HG02678 (cell line): ENCODE results near the gene ALPK1.
"Not testable (repeated sequence)": the region's sequence is repeated elsewhere in the genome, so short reads cannot be mapped to it uniquely, and the experiment has no call there.

Experiments
- ATAC-seq: cut with Tn5 transposase; IDR thresholded peaks from one replicate; pipeline ENCODE4 v1.9.1; 2021; ENCODE audit warnings: mild to moderate bottlenecking, moderate library complexity; ENCODE audit not compliant: unreplicated experiment

The ALPK1 gene

DNA sequence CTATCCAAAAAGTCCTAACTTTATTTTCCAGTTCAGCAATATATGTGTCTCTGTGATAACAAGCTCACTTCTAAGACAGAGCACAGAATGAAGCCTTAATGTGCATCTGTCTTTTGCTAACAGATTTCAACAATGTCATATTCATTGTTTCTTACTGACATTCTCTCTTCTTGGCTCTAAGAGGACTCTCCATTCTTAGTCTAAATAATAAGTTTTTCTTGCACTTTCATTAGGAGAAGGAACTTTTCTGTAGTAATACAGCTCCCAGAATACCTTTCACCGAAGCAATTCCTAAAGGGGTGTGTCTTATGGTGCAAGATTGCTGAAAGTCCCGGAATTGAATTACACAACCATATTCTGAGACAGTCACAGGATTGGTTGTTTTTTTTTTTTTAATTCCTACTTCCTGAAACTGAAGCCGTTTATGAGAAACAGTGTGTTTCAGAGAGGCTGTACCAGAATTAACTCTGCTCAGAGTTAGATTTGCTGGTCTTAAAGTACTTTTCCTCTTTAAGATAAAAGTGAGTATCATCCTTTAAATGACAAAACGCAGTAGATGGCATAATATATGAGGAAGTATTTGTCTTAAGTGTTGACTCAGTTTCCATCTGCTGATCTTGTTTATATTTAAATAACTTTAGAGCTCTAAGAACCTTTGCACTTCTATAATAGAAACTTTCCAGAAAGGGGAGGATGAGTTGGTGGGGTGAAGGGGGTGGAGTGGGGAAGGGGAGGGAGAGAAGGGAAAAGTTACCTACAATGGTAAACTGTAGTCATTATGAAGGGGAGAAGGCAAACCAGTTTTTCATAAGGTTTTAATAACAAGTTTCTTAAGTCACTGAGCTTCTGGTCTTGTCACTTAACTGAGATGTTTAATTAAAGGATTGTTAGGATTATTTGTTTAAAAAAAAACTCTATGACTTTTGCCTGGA lies at the start of gene ALPK1:
Gene ALPK1, plus strand, starts transcription at position 421 of the 932 bp plus-strand sequence.
- ATAC-seq: peak; percentile 87

DNA sequence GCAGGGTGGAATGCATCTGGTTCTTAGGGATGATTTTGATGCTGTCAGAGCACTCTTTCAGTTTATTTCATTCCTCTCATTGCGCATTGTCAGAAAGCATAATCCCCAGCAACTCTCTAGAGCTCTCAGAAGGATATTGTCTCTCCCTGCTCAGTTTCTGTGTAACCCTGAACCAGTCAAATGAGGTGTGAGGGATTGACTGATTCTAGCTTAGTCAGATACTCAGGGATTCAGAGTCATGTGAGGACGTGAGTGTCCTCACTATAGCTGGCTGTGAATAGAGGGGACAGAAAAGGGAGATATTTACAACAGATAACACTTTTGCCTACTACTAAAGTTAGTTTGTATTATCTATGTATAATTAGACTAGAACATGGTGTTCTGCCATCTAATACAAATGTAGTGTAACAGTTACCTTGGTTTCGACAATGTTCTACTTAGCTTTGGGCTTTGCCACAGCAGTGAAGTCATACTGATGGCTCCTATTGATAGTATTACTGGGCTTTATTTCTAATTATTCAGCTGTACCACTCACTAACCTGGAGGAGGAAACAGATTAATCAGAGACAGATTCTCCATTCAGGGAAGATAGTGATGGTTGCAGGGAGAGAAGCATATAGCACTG lies 46.0 kb upstream of the ALPK1 start:
- ATAC-seq: no peak

GRCh38 chr4:112252234-112252633 lies 44.9 kb upstream of the ALPK1 start:
- ATAC-seq: no peak

DNA sequence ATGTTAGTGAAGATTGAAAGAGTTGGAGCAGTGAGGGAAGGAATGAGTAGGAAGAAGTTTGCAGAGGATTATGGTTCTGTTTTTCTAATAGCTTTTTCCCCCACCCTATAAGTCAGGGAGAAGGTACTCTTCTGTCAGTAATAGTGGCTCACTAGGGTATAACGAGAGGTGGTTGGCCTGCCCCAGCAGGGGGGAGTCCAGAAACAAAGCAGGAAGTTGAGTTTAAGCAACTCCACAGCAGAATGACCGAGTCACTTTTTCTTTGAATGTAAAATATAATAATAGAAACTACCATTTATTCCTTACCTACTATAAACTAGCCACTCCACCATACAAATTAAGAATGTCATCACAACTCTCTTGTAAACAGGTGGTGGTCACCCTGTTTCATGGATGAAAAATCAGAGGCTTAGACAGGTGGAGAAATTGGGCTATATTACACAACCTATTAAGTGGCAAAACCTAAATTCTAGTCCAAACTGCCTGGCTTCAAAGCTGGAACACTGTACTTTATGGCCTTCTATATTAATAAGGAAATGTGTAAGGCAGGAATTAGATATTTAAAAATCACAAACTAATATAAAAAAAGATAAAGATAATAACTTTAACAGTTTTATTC lies 43.7 kb upstream of the ALPK1 start:
- ATAC-seq: peak; percentile 67

- ATAC-seq: no peak
Observed at GRCh38 chr4:112257098-112257497, 40.1 kb upstream of the ALPK1 start.

DNA sequence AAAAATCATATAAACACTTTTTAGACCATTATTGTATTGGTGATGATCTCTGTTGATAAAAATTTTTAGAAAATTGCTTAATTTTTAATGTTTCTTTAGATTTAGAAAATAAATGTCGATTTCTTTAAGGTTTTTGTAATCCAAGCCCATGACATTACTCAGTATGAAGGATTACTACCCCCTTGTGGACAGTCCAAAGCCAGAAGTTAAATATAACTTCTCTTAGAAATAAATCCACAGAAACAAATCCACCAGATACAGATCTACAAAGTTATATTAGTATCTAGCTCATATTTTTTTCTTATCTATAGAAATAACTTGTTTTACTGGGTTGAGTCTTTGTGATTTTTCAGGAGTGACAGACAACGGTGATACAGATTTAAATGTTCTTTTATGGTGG lies 30.3 kb upstream of the ALPK1 start:
- ATAC-seq: peak; percentile 38

DNA sequence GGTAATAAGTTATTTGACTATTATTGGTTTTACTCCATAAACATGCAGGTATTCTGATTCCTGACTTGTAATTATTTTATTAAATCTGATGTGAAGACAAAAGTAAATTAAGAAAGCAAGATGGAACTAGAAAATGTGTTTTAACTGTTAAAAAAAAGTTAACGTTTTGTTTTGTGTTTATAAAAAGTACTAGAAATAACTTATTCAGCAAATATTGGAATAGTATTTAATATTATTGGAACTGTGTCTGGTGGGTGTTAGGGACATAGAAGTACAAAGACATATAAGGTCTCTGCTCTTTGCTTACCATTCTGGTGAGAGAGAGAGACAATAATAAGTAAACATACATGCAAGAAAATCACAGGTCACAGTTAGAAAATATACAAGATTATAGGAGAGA lies 27.1 kb upstream of the ALPK1 start:
- no peak for ATAC-seq

GRCh38 chr4:112270640-112271421 lies 26.3 kb upstream of the ALPK1 start:
- ATAC-seq: no peak

GRCh38 chr4:112272292-112272691 lies 24.9 kb upstream of the ALPK1 start:
- no peak for ATAC-seq

GRCh38 chr4:112274959-112275358 lies 22.2 kb upstream of the ALPK1 start:
- no peak for ATAC-seq

DNA sequence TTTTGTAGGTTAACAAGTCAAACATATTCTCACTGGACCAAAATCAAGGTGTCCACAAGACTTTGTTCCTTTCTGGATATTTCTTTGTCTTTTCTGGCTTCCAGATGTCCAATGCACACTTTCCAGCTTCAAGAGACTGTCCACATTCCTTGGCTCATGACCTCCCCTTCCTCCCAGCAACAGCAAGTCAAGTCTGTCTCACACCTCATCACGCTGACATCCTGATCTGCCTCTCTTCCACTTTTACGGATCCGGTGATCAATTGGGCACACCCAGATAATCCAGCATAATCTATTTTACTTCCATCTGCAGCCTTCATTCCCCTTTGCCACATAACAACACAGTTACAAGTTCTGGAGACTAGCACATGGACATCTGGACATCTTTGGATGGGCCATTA lies 21.1 kb upstream of the ALPK1 start:
- ATAC-seq: no peak

- no peak for ATAC-seq
Observed at GRCh38 chr4:112277220-112277619, 19.9 kb upstream of the ALPK1 start.

- ATAC-seq: no peak
Observed at GRCh38 chr4:112277705-112278448, 19.3 kb upstream of the ALPK1 start.

DNA sequence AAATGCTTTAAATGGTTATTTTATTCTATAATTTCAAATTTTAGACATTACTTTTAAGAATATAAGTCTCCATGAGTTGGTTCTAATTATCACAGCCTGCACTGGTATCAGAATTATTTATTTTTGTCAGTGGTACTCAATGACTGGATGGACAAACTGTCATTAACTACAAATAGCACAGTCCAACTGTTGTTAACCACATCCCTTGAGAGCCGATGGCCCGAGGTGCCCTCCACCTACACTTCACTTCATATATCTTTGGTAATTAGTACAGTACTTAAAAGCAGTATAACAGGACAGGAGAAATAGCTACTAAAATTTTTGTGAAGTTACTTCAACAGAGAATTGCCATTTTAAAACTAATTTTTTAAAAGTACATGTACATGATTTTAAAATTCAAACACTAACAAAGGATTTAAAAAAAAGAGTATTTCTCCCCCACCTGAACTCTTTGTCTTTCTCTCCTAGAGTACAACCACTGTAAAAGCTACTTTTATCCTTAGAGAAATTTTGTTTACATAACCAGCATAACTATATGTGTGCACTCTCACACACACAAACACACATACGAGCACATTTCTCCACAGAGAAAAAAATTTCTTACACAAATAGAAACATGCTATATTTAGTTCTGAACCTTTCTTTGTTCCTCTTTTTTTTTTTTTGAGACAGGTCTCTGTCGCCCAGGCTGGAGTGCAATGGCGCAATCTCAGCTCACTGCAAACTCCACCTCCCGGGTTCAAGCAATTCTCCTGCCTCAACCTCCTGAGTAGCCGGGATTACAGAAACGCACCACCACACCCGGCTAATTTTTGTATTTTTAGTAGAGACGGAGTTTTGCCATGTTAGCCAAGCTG lies 17.9 kb upstream of the ALPK1 start:
- ATAC-seq: peak; percentile 69

GRCh38 chr4:112279882-112280315 lies 17.3 kb upstream of the ALPK1 start:
- ATAC-seq: no peak

DNA sequence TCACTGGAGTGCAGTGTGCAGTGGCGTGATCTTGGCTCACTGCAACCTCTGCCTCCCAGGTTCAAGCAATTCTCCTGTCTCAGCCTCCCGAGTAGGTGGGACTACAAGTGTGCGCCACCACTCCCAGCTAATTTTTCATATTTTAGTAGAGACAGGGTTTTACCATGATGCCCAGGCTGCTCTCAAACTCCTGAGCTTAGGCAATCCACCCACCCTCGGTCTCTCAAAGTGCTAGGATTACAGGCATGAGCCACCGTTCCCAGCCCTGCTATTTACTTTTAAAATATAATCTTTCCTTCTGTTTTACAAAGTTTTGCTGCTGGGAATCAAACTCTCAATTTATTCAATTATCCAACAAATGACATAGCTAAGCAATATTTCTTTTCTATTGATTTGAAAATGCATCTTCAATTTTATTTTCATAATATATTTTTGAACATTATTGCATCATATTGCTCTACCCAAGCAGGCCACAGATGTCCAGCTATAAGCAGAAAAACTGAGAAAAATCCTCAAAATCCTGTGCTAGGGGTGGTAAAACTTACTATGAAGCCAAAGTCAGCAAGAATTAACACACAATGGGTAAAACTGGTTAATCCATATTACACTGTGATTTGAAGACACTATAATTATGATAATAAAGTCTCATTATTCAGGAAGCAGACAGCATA lies 16.6 kb upstream of the ALPK1 start:
- ATAC-seq: no peak

GRCh38 chr4:112281895-112282398 lies 15.2 kb upstream of the ALPK1 start:
- ATAC-seq: not testable (repeated sequence)

DNA sequence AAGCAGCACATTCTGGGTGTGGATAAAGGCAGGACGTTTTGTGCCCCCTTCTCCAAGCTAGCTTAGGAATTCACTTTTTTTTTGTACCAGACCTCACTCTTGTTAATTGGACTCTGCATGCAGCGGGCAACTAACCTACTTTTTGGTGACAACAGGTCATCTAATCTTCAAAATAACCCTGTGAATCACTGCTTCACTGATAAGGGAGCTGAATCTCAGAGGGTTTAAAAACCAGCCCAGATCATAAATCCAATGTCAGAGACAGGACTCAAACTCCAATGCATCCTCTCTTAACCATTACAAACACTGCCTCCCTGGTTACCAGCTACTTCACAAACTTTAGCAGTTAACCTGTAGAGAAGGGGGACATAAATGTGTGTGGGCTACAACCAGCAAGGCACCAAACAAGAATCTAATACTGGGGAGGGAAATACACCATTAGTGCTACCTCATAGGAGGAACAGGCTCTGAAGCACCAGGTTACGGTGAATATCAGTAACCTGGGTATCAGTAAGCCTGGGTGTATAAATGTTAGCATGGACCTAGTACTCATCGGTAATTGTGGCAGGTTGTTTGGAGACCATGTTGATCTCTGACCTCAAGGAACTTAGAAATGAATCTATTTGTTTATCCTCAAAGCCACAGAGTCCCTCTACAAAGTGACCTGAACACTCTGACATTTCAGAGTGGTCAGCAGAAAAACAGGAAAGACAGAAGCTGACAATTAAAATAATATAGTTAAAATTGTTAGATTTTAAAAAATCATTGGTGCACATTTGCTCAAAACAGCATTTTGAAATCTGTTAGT lies 14.1 kb upstream of the ALPK1 start:
- ATAC-seq: no peak
